ELR (cell line): ENCODE measurements around the gene OR52E6.

Experiments used
- DNase-seq: peaks from one replicate; pipeline ENCODE4 v3.0.0-alpha.2; 2015; ENCODE audit warnings: low read depth

OR52E6 gene

GRCh38 chr11:5796541-5796940 is 45.2 kb downstream of the OR52E6 start:
- no peak for DNase-seq

GRCh38 chr11:5791165-5791564 is 50.5 kb downstream of the OR52E6 start, which contains the start of gene OR52N1:
Gene OR52N1, minus strand, starts transcription at chr11:5791265. Its CDS starts 2,449 bp downstream, at chr11:5788816.
- no peak for DNase-seq
